Naive B cell (primary cell): ENCODE results near the gene TREH. TPM values are rescaled to one million over a fixed set of nuclear protein-coding genes. Genes with fewer than 3 reads are reported as not detected.
"Not testable (repeated sequence)": the region's sequence is repeated elsewhere in the genome, so short reads cannot be mapped to it uniquely, and the experiment has no call there.

Experiments
- ATAC-seq, 2 donors: fragments of 150-1000 bp; cut with Tn5 transposase; 2 replicates each; pipeline ENCODE4 v1.10.0; 2021; ENCODE audit warnings: low read depth in 2 of 2, mild to moderate bottlenecking in 2 of 2, moderate library complexity in 2 of 2
- DNase-seq: peaks from one replicate; pipeline ENCODE4 v3.0.0; 2022
- H3K27ac Mint-ChIP-seq, 6 donors: one replicate each; pipeline ENCODE4 v1.8.0; 2020 to 2022; ENCODE audit warnings: mild to moderate bottlenecking in 6 of 6, mixed read lengths in 6 of 6, moderate library complexity in 5 of 6, inconsistent platforms in 2 of 6
- H3K27me3 Mint-ChIP-seq, 3 donors: one replicate each; pipeline ENCODE4 v1.8.0; 2021 to 2022; ENCODE audit warnings: mixed read lengths in 3 of 3, mild to moderate bottlenecking in 1 of 3
- H3K36me3 Mint-ChIP-seq, 2 donors: one replicate each; pipeline ENCODE4 v1.8.0; 2020 to 2022; ENCODE audit warnings: mixed read lengths in 2 of 2, inconsistent platforms in 1 of 2, mild to moderate bottlenecking in 1 of 2
- H3K4me1 Mint-ChIP-seq, 3 donors: one replicate each; pipeline ENCODE4 v1.8.0; 2020 to 2022; ENCODE audit warnings: mixed read lengths in 3 of 3, inconsistent platforms in 1 of 3, mild to moderate bottlenecking in 1 of 3, moderate library complexity in 1 of 3
- H3K4me3 Mint-ChIP-seq, 8 donors: one replicate each; pipeline ENCODE4 v1.8.0; 2020 to 2022; ENCODE audit warnings: mild to moderate bottlenecking in 8 of 8, mixed read lengths in 8 of 8, moderate library complexity in 8 of 8, inconsistent platforms in 2 of 8
- H3K9me3 Mint-ChIP-seq, 7 donors: one replicate each; pipeline ENCODE4 v1.8.0; 2020 to 2022; ENCODE audit warnings: mixed read lengths in 7 of 7, mild to moderate bottlenecking in 5 of 7, inconsistent platforms in 2 of 7, moderate library complexity in 1 of 7
- polyA plus RNA-seq, 6 donors: library from polyadenylated mRNA; unstranded; fragments of 300-500 nt; fragmentation: Illumina TruSeq; gene quantifications; one replicate each; pipeline ENCODE4 v1.2.3, GENCODE V29; 2021; ENCODE audit warnings: low read depth in 6 of 6

The TREH gene
- polyA plus RNA-seq, 6 donors from 2014 or later, result not detected

GRCh38 chr11:118612378-118612777, 67.1 kb downstream of the TREH start:
- peaks cover 0 to 3% (median 0%) of the 10 kb centered on the region in 7 donors for H3K9me3 Mint-ChIP-seq
- DNase-seq, result no peak
- H3K27me3 Mint-ChIP-seq, result peaks cover 23 to 71% (median 43%) of the 10 kb centered on the region in 3 donors
- no peaks in the 10 kb centered on the region for H3K36me3 Mint-ChIP-seq
- H3K27ac Mint-ChIP-seq, result no peak overlapping the region
- H3K4me3 Mint-ChIP-seq, result peak overlapping the region in 1 of 8 donors; percentile 16
- H3K4me1 Mint-ChIP-seq, result peaks cover 22 to 26% (median 26%) of the 10 kb centered on the region in 3 donors
- no peak for ATAC-seq

GRCh38 chr11:118611433-118611795, 68.0 kb downstream of the TREH start:
- DNase-seq, H3K9me3 Mint-ChIP-seq, H3K36me3 Mint-ChIP-seq, ATAC-seq: not testable (repeated sequence)
- peak overlapping the region in 5 of 8 donors; percentile 72 to 84 (median 81) for H3K4me3 Mint-ChIP-seq
- H3K27ac Mint-ChIP-seq, result peak overlapping the region in 1 of 6 donors; percentile 93
- peaks cover 25 to 32% (median 31%) of the 10 kb centered on the region in 3 donors for H3K4me1 Mint-ChIP-seq
- H3K27me3 Mint-ChIP-seq, result peaks cover 23 to 65% (median 40%) of the 10 kb centered on the region in 3 donors

- peaks cover 25 to 32% (median 31%) of the 10 kb centered on the region in 3 donors for H3K4me1 Mint-ChIP-seq
- H3K9me3 Mint-ChIP-seq, result peaks cover 0 to 3% (median 0%) of the 10 kb centered on the region in 7 donors
- H3K27me3 Mint-ChIP-seq, result peaks cover 23 to 60% (median 35%) of the 10 kb centered on the region in 3 donors
- ATAC-seq (peak; percentile 65 to 70), DNase-seq (peak; percentile 80)
- H3K4me3 Mint-ChIP-seq, result peak overlapping the region; percentile 72 to 90 (median 84)
- H3K27ac Mint-ChIP-seq, result peak overlapping the region in 3 of 6 donors; percentile 30 to 93 (median 38)
- no peaks in the 10 kb centered on the region for H3K36me3 Mint-ChIP-seq
Observed at GRCh38 chr11:118610773-118611432, 68.5 kb downstream of the TREH start.

- peak overlapping the region; percentile 81 to 94 (median 85) for H3K4me3 Mint-ChIP-seq
- H3K4me1 Mint-ChIP-seq, result peaks cover 24 to 32% (median 31%) of the 10 kb centered on the region in 3 donors
- peaks cover 0 to 3% (median 0%) of the 10 kb centered on the region in 7 donors for H3K9me3 Mint-ChIP-seq
- DNase-seq (peak; percentile 9), ATAC-seq (no peak)
- H3K27me3 Mint-ChIP-seq, result peaks cover 19 to 54% (median 29%) of the 10 kb centered on the region in 3 donors
- H3K36me3 Mint-ChIP-seq, result no peaks in the 10 kb centered on the region
- H3K27ac Mint-ChIP-seq, result peak overlapping the region in 5 of 6 donors; percentile 52 to 74 (median 56)
Observed at GRCh38 chr11:118610225-118610772, 69.2 kb downstream of the TREH start.

GRCh38 chr11:118609380-118610224, 69.8 kb downstream of the TREH start:
- peak; percentile 3 to 6 for ATAC-seq
- H3K27ac Mint-ChIP-seq, result peak overlapping the region; percentile 52 to 97 (median 90)
- H3K4me3 Mint-ChIP-seq, result peak overlapping the region; percentile 81 to 94 (median 85)
- H3K4me1 Mint-ChIP-seq, result peaks cover 24 to 32% (median 31%) of the 10 kb centered on the region in 3 donors
- DNase-seq, result peak; percentile 31
- peaks cover 0 to 3% (median 0%) of the 10 kb centered on the region in 7 donors for H3K9me3 Mint-ChIP-seq
- H3K36me3 Mint-ChIP-seq, result no peaks in the 10 kb centered on the region
- H3K27me3 Mint-ChIP-seq, result peaks cover 16 to 47% (median 25%) of the 10 kb centered on the region in 3 donors

GRCh38 chr11:118608360-118609227, 70.9 kb downstream of the TREH start:
- H3K9me3 Mint-ChIP-seq, result peaks cover 0 to 3% (median 0%) of the 10 kb centered on the region in 7 donors
- H3K27me3 Mint-ChIP-seq, result peaks cover 13 to 36% (median 19%) of the 10 kb centered on the region in 3 donors
- peaks cover 24 to 32% (median 31%) of the 10 kb centered on the region in 3 donors for H3K4me1 Mint-ChIP-seq
- H3K4me3 Mint-ChIP-seq, result peak overlapping the region; percentile 83 to 94 (median 85)
- ATAC-seq (peak; percentile 63 to 69), DNase-seq (peak; percentile 75)
- H3K27ac Mint-ChIP-seq, result peak overlapping the region; percentile 52 to 97 (median 90)
- H3K36me3 Mint-ChIP-seq, result no peaks in the 10 kb centered on the region

GRCh38 chr11:118607401-118608359, 71.8 kb downstream of the TREH start, which contains the start of gene PHLDB1:
Gene PHLDB1 (plus strand): TSS chr11:118607615. CDS start chr11:118613837, 6,222 bp downstream.
- peaks cover 0 to 3% (median 0%) of the 10 kb centered on the region in 7 donors for H3K9me3 Mint-ChIP-seq
- peak; percentile 40 for DNase-seq
- peak within 1 kb of the TSS in 5 of 6 donors; percentile 37 to 98 (median 79) for H3K27ac Mint-ChIP-seq
- ATAC-seq, result peak; percentile 11 to 16
- H3K36me3 Mint-ChIP-seq, result no peaks in the 10 kb centered on the region
- H3K4me1 Mint-ChIP-seq, result peaks cover 24 to 32% (median 31%) of the 10 kb centered on the region in 3 donors
- peak within 1 kb of the TSS; percentile 83 to 94 (median 85) for H3K4me3 Mint-ChIP-seq
- peaks cover 13 to 33% (median 17%) of the 10 kb centered on the region in 3 donors for H3K27me3 Mint-ChIP-seq

Other genes with a start within 250 kb of the TREH start
- 10 to 100 TPM in 5 of 6 donors, 1 to 10 TPM in 1; 5.2 to 42.2 (median 17.1) TPM for gene KMT2A, start 243.2 kb downstream of the TREH start, polyA plus RNA-seq
- gene TTC36, start 152.2 kb downstream of the TREH start, polyA plus RNA-seq, result not detected
- 10 to 100 TPM in 1 of 6 donors, 1 to 10 TPM in 5; 5.1 to 10.1 (median 7.7) TPM for gene TMEM25, start 148.5 kb downstream of the TREH start, polyA plus RNA-seq
- 1 to 10 TPM; 3.5 to 9.6 (median 6.3) TPM for gene IFT46, start 113.7 kb downstream of the TREH start, polyA plus RNA-seq
- gene ARCN1, start 107.2 kb downstream of the TREH start, polyA plus RNA-seq, result 100 to 1,000 TPM in 5 of 6 donors, 10 to 100 TPM in 1; 97.1 to 135 (median 122) TPM
- gene PHLDB1, start 72.0 kb downstream of the TREH start, polyA plus RNA-seq, result under 1 TPM in 1 of 6 donors, not detected in 5; 0.54 TPM
- gene DDX6, start 111.5 kb upstream of the TREH start, polyA plus RNA-seq, result 100 to 1,000 TPM in 5 of 6 donors, 10 to 100 TPM in 1; 71.3 to 140 (median 124) TPM
- gene CXCR5, start 204.2 kb upstream of the TREH start, polyA plus RNA-seq, result 100 to 1,000 TPM; 101 to 157 (median 116) TPM
- 1 to 10 TPM in 2 of 6 donors, under 1 TPM in 3, not detected in 1; 0.50 to 3.2 (median 0.75) TPM for gene BCL9L, start 246.3 kb upstream of the TREH start, polyA plus RNA-seq